Sciatic nerve (tissue), 2 donors: ENCODE data around the gene SMG9. TPM values are rescaled to one million over a fixed set of nuclear protein-coding genes. Genes with fewer than 3 reads are reported as not detected.
A peak's percentile ranks its signal among the peaks of the same experiment; 100 is the strongest.

Source experiments
- ATAC-seq: fragments of 200-7000 bp; cut with Tn5 transposase; one replicate; pipeline ENCODE4 v1.9.1; 2020; ENCODE audit warnings: mild to moderate bottlenecking, moderate library complexity
- DNase-seq: peaks from one replicate; pipeline ENCODE4 v3.0.0-alpha.2; 2020; ENCODE audit warnings: low spot score
- intact Hi-C: fragments of 100-400 bp; cut with DNase I; formaldehyde crosslinking; loops from one replicate; pipeline ENCODE4 v1.14.2; 2022
- total RNA-seq: library from RNA; stranded (reverse); fragmentation: NEBNext Ultra II Directional; extraction: Animal tissue kit (Norgen Biotek cat#: 25700); gene quantifications from one replicate; pipeline ENCODE4 v1.2.1, GENCODE V29; 2021
- donor health status: DM: no; HTN: no; CAD: no.
- donor health status: DM: no; HTN: no; CAD: no.

The SMG9 gene
- 41.1 TPM for total RNA-seq

- ATAC-seq = peak; percentile 99
- intact Hi-C loops = no loop called here
- peak; percentile 99 for DNase-seq
These were observed at the start of gene SMG9 for GRCh38 chr19:43754503-43755255. TSS of gene SMG9 (minus strand) at chr19:43754962. CDS start at chr19:43750741, 4,221 bp downstream.

- DNase-seq (no peak), ATAC-seq (no peak)
- intact Hi-C loops = no loop called here
These were observed 49.7 kb upstream of the SMG9 start for GRCh38 chr19:43804432-43804831.

GRCh38 chr19:43802216-43802951, 47.6 kb upstream of the SMG9 start, which contains the start of gene LYPD5:
TSS of gene LYPD5 (minus strand) at chr19:43802447. CDS start at chr19:43802380, 67 bp downstream.
- DNase-seq = no peak
- ATAC-seq = no peak

GRCh38 chr19:43799502-43800142, 44.9 kb upstream of the SMG9 start:
- no peak for ATAC-seq
- DNase-seq = no peak

More at GRCh38 chr19:43802216-43802951, 47.6 kb upstream of the SMG9 start, which contains the start of gene LYPD5:
- intact Hi-C loops = no loop called here

GRCh38 chr19:43798546-43799409, 44.0 kb upstream of the SMG9 start:
- peak; percentile 42 for ATAC-seq
- intact Hi-C loops = no loop called here
- DNase-seq = no peak

More at GRCh38 chr19:43799502-43800142, 44.9 kb upstream of the SMG9 start:
- intact Hi-C loops = no loop called here

GRCh38 chr19:43798026-43798545, 43.3 kb upstream of the SMG9 start:
- intact Hi-C loops = no loop called here
- no peak for ATAC-seq

GRCh38 chr19:43797556-43797955, 42.8 kb upstream of the SMG9 start:
- no peak for DNase-seq
- no peak for ATAC-seq
- intact Hi-C loops = no loop called here

More at GRCh38 chr19:43798026-43798545, 43.3 kb upstream of the SMG9 start:
- DNase-seq = no peak

- DNase-seq = no peak
- no peak for ATAC-seq
- intact Hi-C loops = no loop called here
These were observed 42.4 kb upstream of the SMG9 start for GRCh38 chr19:43797118-43797517.

GRCh38 chr19:43790587-43790986, 35.8 kb upstream of the SMG9 start:
- intact Hi-C loops = no loop called here
- DNase-seq (no peak), ATAC-seq (no peak)

GRCh38 chr19:43789029-43789428, 34.3 kb upstream of the SMG9 start:
- DNase-seq = no peak
- ATAC-seq = no peak
- intact Hi-C loops = loop anchor here (5.0 kb wide), 1 partner anchor 42 kb away; no protein-coding TSS in a partner anchor

GRCh38 chr19:43786665-43787064, 31.9 kb upstream of the SMG9 start:
- ATAC-seq (no peak), DNase-seq (no peak)
- intact Hi-C loops = loop anchor here (5.0 kb wide), 1 partner anchor 39 kb away; no protein-coding TSS in a partner anchor

- DNase-seq (no peak), ATAC-seq (peak; percentile 81)
- intact Hi-C loops = loop anchor here (5.0 kb wide), 1 partner anchor 38 kb away; no protein-coding TSS in a partner anchor
These were observed 30.4 kb upstream of the SMG9 start for GRCh38 chr19:43784981-43785808.

GRCh38 chr19:43784241-43784980, 29.6 kb upstream of the SMG9 start:
- intact Hi-C loops = no loop called here
- no peak for DNase-seq
- ATAC-seq = peak; percentile 27

GRCh38 chr19:43783636-43784035, 28.9 kb upstream of the SMG9 start:
- ATAC-seq = no peak
- no peak for DNase-seq
- intact Hi-C loops = no loop called here

GRCh38 chr19:43782689-43783231, 28.0 kb upstream of the SMG9 start:
- intact Hi-C loops = no loop called here
- no peak for ATAC-seq
- DNase-seq = no peak

- intact Hi-C loops = no loop called here
- ATAC-seq (no peak), DNase-seq (no peak)
These were observed 27.5 kb upstream of the SMG9 start for GRCh38 chr19:43782311-43782660.
